Measurements from ENCODE around the gene IRX1. TPM values are rescaled to one million over a fixed set of nuclear protein-coding genes. Genes with fewer than 3 reads are reported as not detected.
A peak's percentile ranks its signal among the peaks of the same experiment; 100 is the strongest.

IRX1 gene
- total RNA-seq, 1 donor from 2014 or later: 0.16 TPM

DNA sequence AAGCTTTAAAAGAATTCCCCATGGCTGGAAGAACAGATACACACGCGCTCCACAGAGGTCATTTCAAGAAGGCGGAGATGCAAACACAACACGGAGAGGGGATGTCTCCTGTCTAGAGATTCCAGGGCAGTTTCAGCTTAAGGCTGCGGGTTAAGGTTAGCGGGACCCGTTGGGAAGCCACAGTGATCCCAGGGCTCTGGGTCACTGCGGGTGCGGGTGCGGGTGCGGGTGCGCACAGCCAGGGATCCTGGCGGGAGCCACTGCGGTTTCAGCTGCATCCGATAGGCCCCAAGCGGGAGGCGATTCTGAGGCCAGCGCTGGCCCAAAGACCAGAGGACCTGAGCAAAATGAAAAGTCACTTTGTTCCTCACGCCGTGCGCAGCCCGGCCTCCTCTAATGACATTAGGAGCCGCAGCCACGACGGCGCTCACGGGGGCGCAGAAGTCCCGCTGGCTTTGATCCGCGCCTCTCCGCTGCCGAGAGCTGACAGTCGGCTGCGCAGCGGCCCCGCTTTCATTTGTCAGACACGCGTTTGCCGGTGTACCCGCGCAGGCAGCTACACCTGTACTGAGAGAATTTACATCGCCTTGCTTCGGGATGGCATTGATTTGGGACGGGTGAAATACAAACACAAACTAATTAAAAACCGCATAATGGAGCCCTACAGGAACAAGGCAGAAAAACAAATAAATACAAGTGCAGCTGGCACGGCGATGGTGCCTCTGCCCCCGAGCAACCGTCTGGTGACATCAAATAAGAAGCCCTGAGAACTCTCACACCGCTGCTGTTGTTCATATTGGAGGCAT is 5.3 kb upstream of the IRX1 start:
- H3K4me3 ChIP-seq: peak overlapping the region; percentile 47

DNA sequence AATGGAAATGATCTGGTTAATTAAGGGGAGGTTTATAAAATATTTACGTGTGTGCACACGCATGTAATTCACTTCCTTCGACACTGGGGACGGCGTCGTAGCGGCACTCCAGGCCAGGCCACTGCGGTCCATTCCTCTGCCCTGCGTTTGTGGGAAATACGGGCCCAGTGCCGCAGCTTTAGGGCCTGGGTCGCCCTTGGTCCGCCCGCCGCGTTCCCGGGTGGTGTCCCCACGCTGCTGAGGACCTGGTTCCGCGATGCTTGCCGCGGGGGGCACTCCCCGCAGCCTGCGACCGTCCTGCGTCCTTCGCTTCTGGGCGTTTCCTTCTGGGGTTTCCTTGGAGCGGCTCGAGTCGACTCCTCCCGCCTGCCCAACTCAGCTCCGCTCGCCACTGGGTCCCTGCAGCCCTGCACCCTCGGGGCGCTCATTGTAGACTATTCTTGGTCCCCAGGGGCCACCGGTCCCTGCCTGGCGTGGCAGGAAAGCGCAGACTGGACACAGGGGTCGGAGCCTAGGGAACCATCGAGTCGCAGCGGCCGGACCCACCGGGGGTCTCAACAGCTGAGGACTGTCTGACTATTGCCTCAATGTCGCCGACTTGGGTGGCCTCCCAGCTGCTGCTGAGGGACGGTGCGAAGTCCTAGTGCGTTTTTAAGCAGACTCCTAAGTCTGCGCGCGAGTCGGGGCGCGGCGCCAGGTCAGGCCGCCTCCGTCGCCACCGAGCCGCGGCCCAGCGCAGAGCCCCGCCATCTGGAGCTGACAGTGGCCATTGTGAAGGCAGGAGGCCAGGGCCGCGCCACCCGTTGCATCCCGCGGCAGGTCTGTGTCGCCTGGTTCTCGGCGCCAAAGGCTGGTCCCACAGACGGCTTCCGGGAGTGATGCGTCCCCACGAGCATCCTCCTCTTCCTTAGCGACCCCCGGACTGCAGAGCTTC is 4.4 kb upstream of the IRX1 start:
- Histone ChIP-seq H3K4me1 (peaks cover 35% of the 10 kb centered on the region), H3K9me3 (replicated peaks) (no peaks in the 10 kb centered on the region), H3K27ac (replicated peaks) (no peak overlapping the region), H3K27me3 (ENCODE audit: low read depth) (peaks cover 100% of the 10 kb centered on the region), H3K4me3 (peak overlapping the region; percentile 47), H3K36me3 (no peaks in the 10 kb centered on the region)
- intact Hi-C loops (cut with micrococcal nuclease): no loop called here
- DNase-seq: no peak
- TF ChIP-seq, protein P1, sequence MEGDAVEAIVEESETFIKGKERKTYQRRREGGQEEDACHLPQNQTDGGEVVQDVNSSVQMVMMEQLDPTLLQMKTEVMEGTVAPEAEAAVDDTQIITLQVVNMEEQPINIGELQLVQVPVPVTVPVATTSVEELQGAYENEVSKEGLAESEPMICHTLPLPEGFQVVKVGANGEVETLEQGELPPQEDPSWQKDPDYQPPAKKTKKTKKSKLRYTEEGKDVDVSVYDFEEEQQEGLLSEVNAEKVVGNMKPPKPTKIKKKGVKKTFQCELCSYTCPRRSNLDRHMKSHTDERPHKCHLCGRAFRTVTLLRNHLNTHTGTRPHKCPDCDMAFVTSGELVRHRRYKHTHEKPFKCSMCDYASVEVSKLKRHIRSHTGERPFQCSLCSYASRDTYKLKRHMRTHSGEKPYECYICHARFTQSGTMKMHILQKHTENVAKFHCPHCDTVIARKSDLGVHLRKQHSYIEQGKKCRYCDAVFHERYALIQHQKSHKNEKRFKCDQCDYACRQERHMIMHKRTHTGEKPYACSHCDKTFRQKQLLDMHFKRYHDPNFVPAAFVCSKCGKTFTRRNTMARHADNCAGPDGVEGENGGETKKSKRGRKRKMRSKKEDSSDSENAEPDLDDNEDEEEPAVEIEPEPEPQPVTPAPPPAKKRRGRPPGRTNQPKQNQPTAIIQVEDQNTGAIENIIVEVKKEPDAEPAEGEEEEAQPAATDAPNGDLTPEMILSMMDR (IDR thresholded peaks at IDR 0.05; ENCODE audit: borderline replicate concordance): no peak

More for the DNA sequence above, 5.3 kb upstream of the IRX1 start:
- peaks cover 100% of the 10 kb centered on the region for H3K27me3 ChIP-seq (ENCODE audit: low read depth)
- peaks cover 31% of the 10 kb centered on the region for H3K4me1 ChIP-seq
- intact Hi-C loops (cut with micrococcal nuclease): no loop called here
- TF ChIP-seq, protein P1 (IDR thresholded peaks at IDR 0.05; ENCODE audit: borderline replicate concordance): no peak
- no peak overlapping the region for H3K27ac ChIP-seq (replicated peaks)
- H3K36me3 ChIP-seq: no peaks in the 10 kb centered on the region
- H3K9me3 ChIP-seq (replicated peaks): no peaks in the 10 kb centered on the region
- DNase-seq: no peak

DNA sequence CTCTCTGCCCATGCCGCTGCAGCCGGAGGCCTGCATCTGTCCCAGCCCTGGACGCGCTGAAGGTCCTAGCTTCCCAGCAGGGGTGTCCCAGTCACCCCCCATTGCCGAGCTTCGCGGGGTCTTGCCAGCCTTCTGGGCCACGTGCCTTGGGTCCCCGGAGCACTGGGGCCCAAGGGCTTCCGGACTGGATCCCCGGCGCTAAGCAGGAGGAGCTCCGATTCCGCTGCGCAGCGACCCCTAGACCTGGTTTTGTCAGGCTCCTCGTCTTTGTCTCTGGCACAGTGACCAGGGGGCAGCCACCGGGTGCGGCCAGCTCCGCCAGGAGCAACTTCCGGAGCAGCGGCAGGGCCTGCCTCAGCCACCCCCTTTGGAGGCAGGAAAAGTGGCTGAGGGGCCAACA is 3.3 kb upstream of the IRX1 start:
- Histone ChIP-seq H3K9me3 (replicated peaks) (no peaks in the 10 kb centered on the region), H3K4me1 (peaks cover 40% of the 10 kb centered on the region), H3K36me3 (no peaks in the 10 kb centered on the region), H3K27me3 (ENCODE audit: low read depth) (peaks cover 100% of the 10 kb centered on the region), H3K27ac (replicated peaks) (no peak overlapping the region), H3K4me3 (no peak overlapping the region)
- TF ChIP-seq, protein P1 (IDR thresholded peaks at IDR 0.05; ENCODE audit: borderline replicate concordance): no peak
- intact Hi-C loops (cut with micrococcal nuclease): no loop called here
- DNase-seq: no peak

DNA sequence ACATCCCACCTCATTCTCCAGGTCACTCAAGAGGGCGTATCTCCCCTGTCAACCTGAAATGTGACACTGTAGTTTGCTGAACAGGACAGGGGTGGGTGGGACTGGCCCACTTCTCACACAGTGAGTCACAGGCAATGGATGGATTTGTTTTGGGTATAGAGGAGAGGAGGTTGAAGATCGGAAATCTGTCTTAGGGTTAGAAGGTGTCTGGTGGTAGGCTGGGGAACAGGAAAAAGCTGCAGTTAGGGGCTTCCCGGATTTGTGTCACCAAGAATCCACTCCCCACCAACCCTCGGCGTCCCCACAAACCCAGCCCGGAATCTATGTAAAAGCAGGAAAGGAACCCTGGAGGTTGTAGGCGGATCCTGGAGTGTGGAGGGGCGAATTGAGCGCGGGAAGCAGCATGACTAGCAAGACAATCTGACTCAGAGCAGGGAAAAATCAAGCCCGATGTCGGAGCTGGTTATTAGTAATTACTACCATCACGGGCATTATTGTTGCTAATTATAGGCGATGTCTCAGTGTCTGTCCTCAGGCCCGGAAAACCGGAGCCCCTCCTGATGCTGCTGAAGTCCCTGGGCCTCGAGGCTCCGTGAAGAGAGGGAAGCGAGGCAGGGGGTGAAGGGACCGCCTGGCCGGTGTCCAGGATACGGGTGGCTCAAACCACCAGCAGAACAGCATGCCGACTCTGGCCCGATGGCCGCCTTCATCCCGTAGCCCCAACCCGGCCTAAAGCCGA is 1.7 kb upstream of the IRX1 start:
- peak overlapping the region; percentile 53 for H3K4me3 ChIP-seq
- no peak for DNase-seq
- no peak overlapping the region for H3K27ac ChIP-seq (replicated peaks)
- intact Hi-C loops (cut with micrococcal nuclease): no loop called here
- peaks cover 100% of the 10 kb centered on the region for H3K27me3 ChIP-seq (ENCODE audit: low read depth)
- H3K4me1 ChIP-seq: peaks cover 40% of the 10 kb centered on the region
- no peaks in the 10 kb centered on the region for H3K36me3 ChIP-seq
- H3K9me3 ChIP-seq (replicated peaks): no peaks in the 10 kb centered on the region
- TF ChIP-seq, protein P1 (IDR thresholded peaks at IDR 0.05; ENCODE audit: borderline replicate concordance): no peak

DNA sequence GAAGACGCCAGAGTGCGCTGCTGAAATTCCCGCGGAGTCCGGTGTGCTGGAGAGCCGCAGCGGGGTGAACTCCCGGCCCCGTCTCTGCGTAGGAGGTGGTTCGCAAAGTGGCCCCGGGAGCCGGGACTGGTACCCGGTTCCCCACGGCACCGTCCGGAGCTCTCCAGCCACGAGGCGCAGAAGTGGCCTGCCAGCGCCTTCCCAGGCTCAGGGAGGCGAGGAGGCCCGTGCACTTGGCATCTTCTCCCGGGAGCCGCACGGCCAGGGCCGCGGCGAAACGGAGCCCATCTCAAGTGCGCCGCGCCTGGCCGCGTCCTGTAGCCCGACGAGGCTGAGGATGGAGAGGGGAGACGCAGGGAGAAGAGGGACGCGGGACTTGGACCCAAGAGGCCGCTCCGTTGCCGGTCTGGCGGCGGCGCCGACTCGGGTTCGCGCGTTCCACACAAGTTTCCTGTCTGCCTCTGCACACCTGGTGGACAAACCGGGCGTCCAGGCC is 1.1 kb upstream of the IRX1 start:
- DNase-seq: no peak
- Histone ChIP-seq H3K27ac (replicated peaks) (no peak overlapping the region), H3K27me3 (ENCODE audit: low read depth) (peaks cover 100% of the 10 kb centered on the region), H3K36me3 (no peaks in the 10 kb centered on the region), H3K9me3 (replicated peaks) (no peaks in the 10 kb centered on the region), H3K4me3 (peak overlapping the region; percentile 53), H3K4me1 (peaks cover 41% of the 10 kb centered on the region)
- intact Hi-C loops (cut with micrococcal nuclease): no loop called here
- TF ChIP-seq, protein P1 (IDR thresholded peaks at IDR 0.05; ENCODE audit: borderline replicate concordance): no peak

Data from left ventricle myocardium inferior (tissue), 1 donor.